Activated T-cell treated with anti-CD3 and anti-CD28 coated beads, Interleukin-2, amount 50 U/mL, for 1 hour (primary cell): ENCODE measurements around the gene TSPAN32.
A peak's percentile ranks its signal among the peaks of the same experiment; 100 is the strongest.

Experiments used
- DNase-seq: peaks from one replicate; pipeline ENCODE4 v3.0.0-alpha.2; 2020

TSPAN32 gene

GRCh38 chr11:2301631-2302305 lies at the start of gene TSPAN32, which contains the start of gene C11orf21:
Gene TSPAN32 (plus strand): TSS chr11:2302013. CDS start chr11:2302150, 137 bp downstream.
Gene C11orf21 (minus strand): TSS chr11:2301918. CDS start chr11:2301808, 110 bp downstream.
- DNase-seq: peak; percentile 58

- DNase-seq: no peak
Measured at GRCh38 chr11:2252018-2252417, 49.8 kb upstream of the TSPAN32 start.

GRCh38 chr11:2256293-2256913 lies 45.4 kb upstream of the TSPAN32 start:
- DNase-seq: no peak

GRCh38 chr11:2256951-2257700 lies 44.7 kb upstream of the TSPAN32 start:
- no peak for DNase-seq

- DNase-seq: no peak
Measured at GRCh38 chr11:2258501-2259465, 43.0 kb upstream of the TSPAN32 start.

GRCh38 chr11:2259466-2259830 lies 42.4 kb upstream of the TSPAN32 start:
- DNase-seq: no peak

GRCh38 chr11:2259897-2260451 lies 41.8 kb upstream of the TSPAN32 start:
- DNase-seq: no peak

- DNase-seq: no peak
Measured at GRCh38 chr11:2260491-2261364, 41.1 kb upstream of the TSPAN32 start.

- DNase-seq: no peak
Measured at GRCh38 chr11:2261436-2262230, 40.2 kb upstream of the TSPAN32 start.

GRCh38 chr11:2262301-2263070 lies 39.3 kb upstream of the TSPAN32 start:
- no peak for DNase-seq

- DNase-seq: no peak
Measured at GRCh38 chr11:2263071-2263565, 38.7 kb upstream of the TSPAN32 start.

- DNase-seq: no peak
Measured at GRCh38 chr11:2263724-2264360, 38.0 kb upstream of the TSPAN32 start.

GRCh38 chr11:2264366-2265053 lies 37.3 kb upstream of the TSPAN32 start:
- DNase-seq: no peak

GRCh38 chr11:2265396-2265795 lies 36.4 kb upstream of the TSPAN32 start:
- DNase-seq: no peak

GRCh38 chr11:2265854-2266585 lies 35.8 kb upstream of the TSPAN32 start:
- DNase-seq: no peak

GRCh38 chr11:2266586-2267305 lies 35.1 kb upstream of the TSPAN32 start:
- no peak for DNase-seq

- DNase-seq: no peak
Measured at GRCh38 chr11:2267306-2267850, 34.4 kb upstream of the TSPAN32 start.
